HG03571 (cell line): ENCODE data around the gene NRP2.

ENCODE experiments used
- ATAC-seq: cut with Tn5 transposase; IDR thresholded peaks from one replicate; pipeline ENCODE4 v1.9.1; 2021; ENCODE audit not compliant: unreplicated experiment

The NRP2 gene

GRCh38 chr2:205659922-205660321 is 22.4 kb upstream of the NRP2 start:
- no peak for ATAC-seq

DNA sequence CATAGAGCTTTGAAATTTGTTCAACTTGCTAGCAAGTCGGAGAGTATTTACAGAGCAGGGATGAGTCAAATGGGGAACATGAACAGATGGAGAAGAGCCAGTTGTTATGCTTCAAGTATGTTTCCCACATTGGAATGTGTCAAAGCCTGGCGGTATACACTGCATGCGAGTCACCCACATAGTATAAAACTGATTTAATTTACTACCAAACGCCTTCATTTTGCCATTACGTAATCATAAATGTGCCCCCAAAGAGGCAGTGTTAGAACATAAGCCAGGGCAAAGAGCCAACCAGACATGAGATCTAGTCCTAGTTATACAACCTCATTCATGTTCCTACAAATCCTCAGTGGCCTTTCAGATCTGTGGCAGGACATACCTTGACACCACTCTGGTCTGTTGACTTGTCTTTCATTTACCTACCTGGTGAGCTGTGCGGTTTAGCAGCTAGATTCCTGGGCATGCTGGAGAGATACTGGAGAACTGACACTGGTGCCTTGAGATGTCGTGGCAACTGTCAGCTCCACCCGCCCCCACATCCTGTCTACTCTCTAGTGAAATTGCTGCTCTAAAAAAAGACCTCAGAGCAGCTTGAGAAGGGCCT is 21.7 kb upstream of the NRP2 start:
- peak; percentile 45 for ATAC-seq

DNA sequence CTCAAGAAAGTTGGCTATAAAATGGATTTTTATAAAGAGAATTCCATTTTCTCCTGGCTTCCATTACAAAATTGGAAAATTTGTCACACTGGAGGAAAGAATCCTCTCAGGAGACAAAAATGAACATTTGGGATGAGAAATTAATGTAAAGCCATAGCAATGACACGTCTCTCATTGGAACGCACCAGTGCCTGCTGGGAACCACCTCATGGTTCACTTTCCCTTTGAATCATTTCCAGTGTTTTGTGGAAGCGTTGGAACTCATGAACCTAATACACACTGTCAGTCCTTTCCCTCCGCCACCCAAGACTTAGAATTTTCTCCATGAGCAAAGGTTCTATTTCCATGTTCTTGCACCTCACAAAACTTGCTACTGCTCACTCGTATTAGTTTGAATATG is 21.0 kb upstream of the NRP2 start:
- no peak for ATAC-seq

GRCh38 chr2:205662206-205662965 is 19.9 kb upstream of the NRP2 start:
- no peak for ATAC-seq

- no peak for ATAC-seq
Measured at GRCh38 chr2:205665791-205666190, 16.5 kb upstream of the NRP2 start.

DNA sequence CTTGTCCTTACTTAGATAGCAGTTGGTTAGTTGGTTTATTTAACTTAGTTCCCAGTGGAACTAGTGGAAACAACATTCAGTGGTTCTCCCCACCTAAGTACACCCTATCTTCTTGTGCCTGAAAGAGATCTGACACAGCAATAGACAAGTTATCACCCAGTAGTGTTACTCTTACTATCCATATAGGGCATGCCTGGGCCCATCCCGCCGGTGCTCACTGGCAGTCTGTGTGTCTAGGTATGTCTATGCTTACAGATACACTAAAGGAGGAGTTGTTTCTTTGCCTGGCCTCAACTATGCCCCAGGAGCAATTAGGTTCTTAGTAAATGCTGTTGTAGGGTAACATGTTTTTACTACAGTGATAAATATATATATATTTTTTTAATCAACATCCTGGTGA is 12.0 kb upstream of the NRP2 start:
- ATAC-seq = no peak

DNA sequence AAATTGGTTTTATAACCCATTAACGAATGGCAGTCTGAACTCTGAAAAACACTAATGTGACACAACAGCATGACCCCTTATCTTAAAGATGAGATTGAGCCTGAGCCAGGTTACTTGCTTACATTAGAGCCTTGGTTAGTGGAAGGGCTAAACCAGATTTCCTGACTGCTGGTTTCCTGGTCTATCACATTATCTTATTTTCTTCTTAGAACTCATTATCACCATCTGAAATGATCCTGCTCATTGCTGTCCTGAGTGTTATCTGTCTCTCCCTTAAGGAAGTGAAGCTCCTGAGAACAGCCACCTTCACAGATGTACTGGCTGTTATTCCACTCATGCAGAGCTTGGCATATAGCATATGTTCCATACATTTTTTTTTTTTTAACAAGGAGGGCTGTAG is 9.0 kb upstream of the NRP2 start:
- ATAC-seq = no peak

GRCh38 chr2:205675861-205676516 is 6.3 kb upstream of the NRP2 start:
- ATAC-seq = no peak

- no peak for ATAC-seq
Measured at GRCh38 chr2:205678541-205679142, 3.7 kb upstream of the NRP2 start.

GRCh38 chr2:205679410-205680009 is 2.8 kb upstream of the NRP2 start:
- ATAC-seq = no peak

GRCh38 chr2:205680067-205680466 is 2.2 kb upstream of the NRP2 start:
- peak; percentile 60 for ATAC-seq

DNA sequence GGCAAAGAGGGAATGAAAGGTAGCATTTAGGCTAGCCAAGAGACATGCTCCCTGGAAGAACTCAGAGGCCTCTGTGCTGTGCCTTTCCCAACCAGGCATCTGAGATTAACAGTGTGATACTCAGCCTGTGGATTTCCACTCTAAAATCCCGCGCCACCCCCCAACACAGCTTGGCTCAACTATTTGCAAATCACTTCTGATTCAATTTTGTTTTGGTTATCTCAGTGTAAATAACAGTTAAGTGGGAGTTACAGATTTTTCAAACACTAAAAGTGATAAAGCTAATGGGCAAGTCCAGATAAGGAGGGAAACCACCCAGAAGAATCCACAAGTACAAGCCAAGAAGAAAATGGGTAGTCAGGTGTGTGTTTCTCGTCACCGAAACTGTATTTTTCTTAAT is 1.4 kb upstream of the NRP2 start:
- no peak for ATAC-seq

- ATAC-seq = no peak
Measured at GRCh38 chr2:205681401-205682238, 681 bp upstream of the NRP2 start.

DNA sequence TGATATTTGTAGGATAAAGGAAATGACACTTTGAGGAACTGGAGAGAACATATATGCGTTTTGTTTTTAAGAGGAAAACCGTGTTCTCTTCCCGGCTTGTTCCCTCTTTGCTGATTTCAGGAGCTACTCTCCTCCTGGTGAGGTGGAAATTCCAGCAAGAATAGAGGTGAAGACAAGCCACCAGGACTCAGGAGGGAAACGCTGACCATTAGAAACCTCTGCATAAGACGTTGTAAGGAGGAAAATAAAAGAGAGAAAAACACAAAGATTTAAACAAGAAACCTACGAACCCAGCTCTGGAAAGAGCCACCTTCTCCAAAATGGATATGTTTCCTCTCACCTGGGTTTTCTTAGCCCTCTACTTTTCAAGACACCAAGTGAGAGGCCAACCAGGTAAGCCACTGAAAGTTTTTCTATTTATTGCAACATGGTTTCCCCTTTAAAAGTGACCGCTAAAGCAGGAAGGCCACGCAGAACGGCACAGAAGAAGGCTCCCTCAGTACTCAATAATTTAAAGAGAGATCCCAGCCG is 735 bp downstream of the NRP2 start:
- no peak for ATAC-seq

- no peak for ATAC-seq
Measured at GRCh38 chr2:205683502-205684367, 1.4 kb downstream of the NRP2 start.

GRCh38 chr2:205684871-205685313 is 2.6 kb downstream of the NRP2 start:
- no peak for ATAC-seq

GRCh38 chr2:205685314-205686055 is 3.2 kb downstream of the NRP2 start:
- no peak for ATAC-seq

DNA sequence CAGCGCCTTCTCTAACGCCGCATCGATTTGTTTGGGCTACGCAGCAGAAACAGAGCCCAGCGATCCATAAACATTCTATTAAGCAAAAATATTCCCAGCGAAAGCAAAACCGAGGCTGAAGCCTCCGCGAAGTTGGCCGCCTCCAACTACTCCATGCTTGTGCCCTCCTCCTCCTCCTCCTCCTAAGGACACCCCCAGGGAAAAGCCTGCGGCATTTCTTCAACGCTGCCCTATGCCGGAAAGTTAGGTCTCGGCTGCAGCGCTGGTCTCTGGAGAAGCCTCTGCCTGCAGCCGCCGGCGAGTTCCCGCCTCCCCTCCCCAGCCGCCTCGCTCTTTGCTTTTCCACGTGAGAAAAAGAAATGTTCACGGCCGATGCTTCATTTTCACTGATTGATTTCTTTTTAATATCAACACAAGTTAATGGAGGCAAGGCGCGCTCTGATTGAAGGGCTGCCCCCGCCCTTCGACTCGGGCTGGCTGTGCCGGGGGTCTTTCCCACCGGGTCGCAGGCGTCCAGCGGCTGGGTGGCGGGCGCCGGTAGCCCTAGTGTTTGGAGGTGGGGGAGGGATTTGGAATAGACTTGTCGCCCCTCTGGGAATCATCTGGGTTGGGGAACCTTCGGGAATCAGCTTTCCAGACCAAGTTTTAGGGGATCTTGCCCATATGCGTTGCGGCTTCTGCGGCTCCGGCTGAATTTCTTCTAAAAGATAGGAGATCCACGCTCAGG is 3.9 kb downstream of the NRP2 start:
- no peak for ATAC-seq
